ENCODE results near the gene NDUFS6.

DNA sequence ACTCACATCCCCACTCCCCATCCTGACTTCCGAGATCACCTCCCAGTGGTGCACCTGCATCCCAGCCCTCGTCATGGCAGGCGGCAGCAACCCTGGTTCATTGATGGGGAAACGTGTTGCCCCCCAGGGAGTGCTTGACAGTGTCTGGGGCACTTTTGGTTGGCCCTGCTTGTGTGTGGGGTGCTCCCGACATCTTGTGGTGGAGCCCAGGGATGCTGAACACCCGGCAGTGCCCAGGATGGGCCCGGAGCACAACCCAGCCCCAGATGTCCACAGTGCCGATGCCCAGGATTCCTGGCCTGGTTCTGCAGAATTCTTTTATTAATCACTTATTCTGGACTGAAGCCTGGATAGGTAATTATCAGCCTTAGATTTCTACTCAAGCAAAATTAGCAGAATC, 5.3 kb upstream of the NDUFS6 start:
- TF ChIP-seq EP300 (IDR thresholded peaks at IDR 0.05; ENCODE audit: borderline replicate concordance) (no peak), CREB1 (IDR thresholded peaks at IDR 0.05; ENCODE audit: low read depth) (no peak), RAD21 (IDR thresholded peaks at IDR 0.05; ENCODE audit: low read depth) (no peak)
- TF ChIP-seq, protein P1, sequence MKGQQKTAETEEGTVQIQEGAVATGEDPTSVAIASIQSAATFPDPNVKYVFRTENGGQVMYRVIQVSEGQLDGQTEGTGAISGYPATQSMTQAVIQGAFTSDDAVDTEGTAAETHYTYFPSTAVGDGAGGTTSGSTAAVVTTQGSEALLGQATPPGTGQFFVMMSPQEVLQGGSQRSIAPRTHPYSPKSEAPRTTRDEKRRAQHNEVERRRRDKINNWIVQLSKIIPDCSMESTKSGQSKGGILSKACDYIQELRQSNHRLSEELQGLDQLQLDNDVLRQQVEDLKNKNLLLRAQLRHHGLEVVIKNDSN (IDR thresholded peaks at IDR 0.05): no peak

All from Ishikawa (cell line).